Astrocyte of the cerebellum (primary cell): Measurements from ENCODE around the gene COLEC12.

Source experiments
- DNase-seq: peaks from one replicate; pipeline ENCODE4 v3.0.0-alpha.2; 2011; ENCODE audit warnings: low read depth
- H3K4me3 ChIP-seq: 2 replicates; pipeline ENCODE4 v1.5.1; 2011; ENCODE audit warnings: mild to moderate bottlenecking, low read depth, low read length, moderate library complexity
- CTCF ChIP-seq: IDR thresholded peaks from 2 replicates; pipeline ENCODE4 v1.5.1; 2012; ENCODE audit warnings: low read length, low read depth, moderate library complexity, mild to moderate bottlenecking; ENCODE audit errors: missing control alignments
- in situ Hi-C: cut with HindIII; loops from 2 replicates; pipeline ENCODE4 v1.10.0; 2017; ENCODE audit warnings: low sequenced_read_pairs

The COLEC12 gene

GRCh38 chr18:498931-499775 is 1.3 kb downstream of the COLEC12 start:
- in situ Hi-C loops = no loop called here
- peak overlapping the region; percentile 91 for H3K4me3 ChIP-seq
- TF ChIP-seq CTCF = no peak
- DNase-seq = no peak

GRCh38 chr18:497688-498087 is 2.8 kb downstream of the COLEC12 start:
- no peak for DNase-seq
- in situ Hi-C loops = no loop called here
- no peak for TF ChIP-seq CTCF
- no peak overlapping the region for H3K4me3 ChIP-seq

GRCh38 chr18:495452-495851 is 5.0 kb downstream of the COLEC12 start:
- H3K4me3 ChIP-seq = no peak overlapping the region
- no peak for TF ChIP-seq CTCF
- DNase-seq = no peak
- in situ Hi-C loops = no loop called here

GRCh38 chr18:495017-495416 is 5.5 kb downstream of the COLEC12 start:
- in situ Hi-C loops = no loop called here
- no peak for DNase-seq
- TF ChIP-seq CTCF = no peak
- H3K4me3 ChIP-seq = no peak overlapping the region

GRCh38 chr18:493986-494983 is 6.2 kb downstream of the COLEC12 start:
- no peak for TF ChIP-seq CTCF

GRCh38 chr18:492451-492850 is 8.1 kb downstream of the COLEC12 start:
- no peak for DNase-seq
- in situ Hi-C loops = no loop called here
- TF ChIP-seq CTCF = no peak
- H3K4me3 ChIP-seq = no peak overlapping the region

More at GRCh38 chr18:493986-494983, 6.2 kb downstream of the COLEC12 start:
- in situ Hi-C loops = no loop called here
- no peak overlapping the region for H3K4me3 ChIP-seq
- no peak for DNase-seq
